Measurements from ENCODE around the gene ZNF500.
A peak's percentile ranks its signal among the peaks of the same experiment; 100 is the strongest.

Gene ZNF500

GRCh38 chr16:4767872-4768548 lies 1.0 kb upstream of the ZNF500 start:
- no peak overlapping the region for H2BK5ac ChIP-seq (ENCODE audit: low read depth, low read length, poor library complexity)
- peak overlapping the region; percentile 26 for H2BK120ac ChIP-seq (ENCODE audit: insufficient read depth, low read length, poor library complexity)
- no CpG with 5 or more reads among the region's 17 CpGs for WGBS (ENCODE audit: extremely low coverage, insufficient coverage, insufficient read length)
- H3K14ac ChIP-seq (ENCODE audit: low read length) = peak overlapping the region; percentile 16
- no peak overlapping the region for H3K23ac ChIP-seq (ENCODE audit: low read length)
- DNase-seq = peak; percentile 66 to 67
- peak overlapping the region; percentile 96 for H3K4me2 ChIP-seq (ENCODE audit: low read length)
- no peak overlapping the region for H2BK12ac ChIP-seq (ENCODE audit: low read length)
- peak overlapping the region; percentile 90 for H3K9ac ChIP-seq (ENCODE audit: low read length)
- H3K79me2 ChIP-seq (ENCODE audit: control insufficient read depth, insufficient read depth, low read length, poor library complexity) = peaks cover 7% of the 10 kb centered on the region
- peak overlapping the region; percentile 73 for H3K27ac ChIP-seq (ENCODE audit: low read depth, low read length)
- H3K18ac ChIP-seq (ENCODE audit: low read length) = no peak overlapping the region
- peaks cover 20 to 21% of the 10 kb centered on the region in 2 experiments for H3K36me3 ChIP-seq (ENCODE audit: control insufficient read depth in 1 of 2, insufficient read depth in 2 of 2, low read length in 2 of 2)
- H3K79me1 ChIP-seq (ENCODE audit: low read length) = peaks cover 9% of the 10 kb centered on the region
- H4K8ac ChIP-seq (ENCODE audit: low read depth, low read length) = peak overlapping the region; percentile 64
- no peak overlapping the region for H2AFZ ChIP-seq (ENCODE audit: insufficient read depth, low read length, poor library complexity)
- H2AK5ac ChIP-seq (ENCODE audit: low read length) = no peak overlapping the region
- H3K27me3 ChIP-seq (ENCODE audit: insufficient read depth, low read length) = no peaks in the 10 kb centered on the region
- H3K4me3 ChIP-seq (ENCODE audit: low read depth, low read length) = peak overlapping the region; percentile 69
- H3K4me1 ChIP-seq (ENCODE audit: control insufficient read depth in 1 of 2, insufficient read depth in 2 of 2, low read length in 2 of 2) = peaks cover 9 to 14% of the 10 kb centered on the region in 2 experiments
- H4K12ac ChIP-seq (ENCODE audit: low read depth, low read length) = peak overlapping the region; percentile 22
- peak overlapping the region; percentile 18 for H3K4ac ChIP-seq (ENCODE audit: low read depth, low read length)
- H3K9me3 ChIP-seq (ENCODE audit: insufficient read depth, low read depth, low read length) = peaks cover 2% of the 10 kb centered on the region
- H4K91ac ChIP-seq (ENCODE audit: low read depth, low read length) = peak overlapping the region; percentile 10

GRCh38 chr16:4765511-4766474 lies 1.2 kb downstream of the ZNF500 start:
- Histone ChIP-seq H2AK5ac (ENCODE audit: low read length) (no peak overlapping the region), H3K9me3 (ENCODE audit: insufficient read depth, low read depth, low read length) (peaks cover 2% of the 10 kb centered on the region), H3K4ac (ENCODE audit: low read depth, low read length) (peak overlapping the region; percentile 75), H3K4me3 (ENCODE audit: low read depth, low read length) (no peak overlapping the region), H4K8ac (ENCODE audit: low read depth, low read length) (no peak overlapping the region), H4K12ac (ENCODE audit: low read depth, low read length) (no peak overlapping the region), H3K79me1 (ENCODE audit: low read length) (peaks cover 9% of the 10 kb centered on the region), H2BK12ac (ENCODE audit: low read length) (no peak overlapping the region), H2BK5ac (ENCODE audit: low read depth, low read length, poor library complexity) (no peak overlapping the region), H3K79me2 (ENCODE audit: control insufficient read depth, insufficient read depth, low read length, poor library complexity) (peaks cover 7% of the 10 kb centered on the region), H3K4me2 (ENCODE audit: low read length) (peak overlapping the region; percentile 73), H2BK120ac (ENCODE audit: insufficient read depth, low read length, poor library complexity) (no peak overlapping the region), H3K36me3 (ENCODE audit: control insufficient read depth in 1 of 2, insufficient read depth in 2 of 2, low read length in 2 of 2) (peaks cover 35 to 40% of the 10 kb centered on the region in 2 experiments), H3K23ac (ENCODE audit: low read length) (no peak overlapping the region), H3K27me3 (ENCODE audit: insufficient read depth, low read length) (no peaks in the 10 kb centered on the region), H4K91ac (ENCODE audit: low read depth, low read length) (no peak overlapping the region), H2AFZ (ENCODE audit: insufficient read depth, low read length, poor library complexity) (no peak overlapping the region), H3K27ac (ENCODE audit: low read depth, low read length) (no peak overlapping the region), H3K14ac (ENCODE audit: low read length) (no peak overlapping the region), H3K4me1 (ENCODE audit: control insufficient read depth in 1 of 2, insufficient read depth in 2 of 2, low read length in 2 of 2) (peaks cover 9 to 14% of the 10 kb centered on the region in 2 experiments), H3K18ac (ENCODE audit: low read length) (peak overlapping the region; percentile 1), H3K9ac (ENCODE audit: low read length) (no peak overlapping the region)
- WGBS (ENCODE audit: extremely low coverage, insufficient coverage, insufficient read length) = no CpG with 5 or more reads among the region's 26 CpGs
- no peak for DNase-seq

GRCh38 chr16:4763791-4764190 lies 3.2 kb downstream of the ZNF500 start:
- Histone ChIP-seq H3K23ac (ENCODE audit: low read length) (no peak overlapping the region), H3K18ac (ENCODE audit: low read length) (peak overlapping the region; percentile 3), H3K79me2 (ENCODE audit: control insufficient read depth, insufficient read depth, low read length, poor library complexity) (peaks cover 5% of the 10 kb centered on the region), H3K4me3 (ENCODE audit: low read depth, low read length) (no peak overlapping the region), H2BK5ac (ENCODE audit: low read depth, low read length, poor library complexity) (no peak overlapping the region), H3K4me1 (ENCODE audit: control insufficient read depth in 1 of 2, insufficient read depth in 2 of 2, low read length in 2 of 2) (peaks cover 6 to 14% of the 10 kb centered on the region in 2 experiments), H4K91ac (ENCODE audit: low read depth, low read length) (no peak overlapping the region), H3K36me3 (ENCODE audit: control insufficient read depth in 1 of 2, insufficient read depth in 2 of 2, low read length in 2 of 2) (peaks cover 50 to 57% of the 10 kb centered on the region in 2 experiments), H3K4me2 (ENCODE audit: low read length) (no peak overlapping the region), H2BK12ac (ENCODE audit: low read length) (no peak overlapping the region), H3K4ac (ENCODE audit: low read depth, low read length) (no peak overlapping the region), H4K12ac (ENCODE audit: low read depth, low read length) (no peak overlapping the region), H2AFZ (ENCODE audit: insufficient read depth, low read length, poor library complexity) (no peak overlapping the region), H3K9me3 (ENCODE audit: insufficient read depth, low read depth, low read length) (peaks cover 2% of the 10 kb centered on the region), H3K79me1 (ENCODE audit: low read length) (peaks cover 6% of the 10 kb centered on the region), H3K27ac (ENCODE audit: low read depth, low read length) (no peak overlapping the region), H4K8ac (ENCODE audit: low read depth, low read length) (no peak overlapping the region), H2BK120ac (ENCODE audit: insufficient read depth, low read length, poor library complexity) (no peak overlapping the region), H3K14ac (ENCODE audit: low read length) (no peak overlapping the region), H3K27me3 (ENCODE audit: insufficient read depth, low read length) (no peaks in the 10 kb centered on the region), H2AK5ac (ENCODE audit: low read length) (no peak overlapping the region), H3K9ac (ENCODE audit: low read length) (no peak overlapping the region)
- no peak for DNase-seq
- WGBS (ENCODE audit: extremely low coverage, insufficient coverage, insufficient read length) = no CpG with 5 or more reads among the region's 7 CpGs

GRCh38 chr16:4762205-4762604 lies 4.8 kb downstream of the ZNF500 start:
- Histone ChIP-seq H2BK12ac (ENCODE audit: low read length) (no peak overlapping the region), H3K4me3 (ENCODE audit: low read depth, low read length) (no peak overlapping the region), H4K8ac (ENCODE audit: low read depth, low read length) (no peak overlapping the region), H2BK120ac (ENCODE audit: insufficient read depth, low read length, poor library complexity) (no peak overlapping the region), H4K91ac (ENCODE audit: low read depth, low read length) (no peak overlapping the region), H3K18ac (ENCODE audit: low read length) (no peak overlapping the region), H2AK5ac (ENCODE audit: low read length) (no peak overlapping the region), H3K9ac (ENCODE audit: low read length) (no peak overlapping the region), H3K4me1 (ENCODE audit: control insufficient read depth in 1 of 2, insufficient read depth in 2 of 2, low read length in 2 of 2) (peaks cover 3 to 10% of the 10 kb centered on the region in 2 experiments), H3K4ac (ENCODE audit: low read depth, low read length) (no peak overlapping the region), H3K79me1 (ENCODE audit: low read length) (peaks cover 3% of the 10 kb centered on the region), H3K36me3 (ENCODE audit: control insufficient read depth in 1 of 2, insufficient read depth in 2 of 2, low read length in 2 of 2) (peaks cover 61 to 65% of the 10 kb centered on the region in 2 experiments), H3K9me3 (ENCODE audit: insufficient read depth, low read depth, low read length) (peaks cover under 1% of the 10 kb centered on the region), H3K23ac (ENCODE audit: low read length) (no peak overlapping the region), H3K27ac (ENCODE audit: low read depth, low read length) (no peak overlapping the region), H4K12ac (ENCODE audit: low read depth, low read length) (no peak overlapping the region), H3K79me2 (ENCODE audit: control insufficient read depth, insufficient read depth, low read length, poor library complexity) (peaks cover 5% of the 10 kb centered on the region), H3K27me3 (ENCODE audit: insufficient read depth, low read length) (no peaks in the 10 kb centered on the region), H3K4me2 (ENCODE audit: low read length) (no peak overlapping the region), H2BK5ac (ENCODE audit: low read depth, low read length, poor library complexity) (no peak overlapping the region), H3K14ac (ENCODE audit: low read length) (no peak overlapping the region), H2AFZ (ENCODE audit: insufficient read depth, low read length, poor library complexity) (no peak overlapping the region)
- no peak for DNase-seq
- WGBS (ENCODE audit: extremely low coverage, insufficient coverage, insufficient read length) = no CpG with 5 or more reads among the region's 9 CpGs

Measured in trophoblast cell (in vitro differentiated cells and primary cell).